Psoas muscle (tissue), 8 donors: ENCODE data around the gene C1orf198. TPM values are rescaled to one million over a fixed set of nuclear protein-coding genes. Genes with fewer than 3 reads are reported as not detected.

Experiments used
- ATAC-seq, 4 donors: fragments of 200-7000 bp; cut with Tn5 transposase; one replicate each; pipeline ENCODE4 v1.9.1; 2020; ENCODE audit warnings: moderate library complexity in 3 of 4, mild to moderate bottlenecking in 2 of 4
- DNase-seq, 2 donors: peaks; one replicate each; pipeline ENCODE4 v3.0.0-alpha.2; 2020
- H3K27ac ChIP-seq: fragments of 200-600 bp; one replicate; pipeline ENCODE4 v1.8.0; 2022
- H3K27me3 ChIP-seq, 3 donors: fragments of 200-600 bp in 1 of 3; one replicate each; pipeline versions ENCODE4 v1.6.1 to v1.8.0; 2013 to 2022; ENCODE audit warnings: low read length in 2 of 3, mild to moderate bottlenecking in 2 of 3, moderate library complexity in 1 of 3; ENCODE audit not compliant: insufficient read depth in 3 of 3
- H3K36me3 ChIP-seq, 2 donors: fragments of 200-600 bp in 1 of 2; one replicate each; pipeline versions ENCODE4 v1.6.1 to v1.8.0; 2013 to 2022; ENCODE audit warnings: low read depth in 1 of 2, mild to moderate bottlenecking in 1 of 2, moderate library complexity in 1 of 2; ENCODE audit not compliant: insufficient read depth in 1 of 2
- H3K4me1 ChIP-seq: fragments of 200-600 bp; one replicate; pipeline ENCODE4 v1.8.0; 2022
- H3K4me3 ChIP-seq: fragments of 200-600 bp; one replicate; pipeline ENCODE4 v1.8.0; 2022; ENCODE audit warnings: mild to moderate bottlenecking
- H3K9me3 ChIP-seq: fragments of 200-600 bp; one replicate; pipeline ENCODE4 v1.8.0; 2022
- CTCF ChIP-seq: fragments of 200-600 bp; IDR thresholded peaks from one replicate; pipeline ENCODE4 v1.8.0; 2022; ENCODE audit warnings: antibody characterized with exemption
- WGBS, 3 donors: extraction: QIAGEN DNeasy Blood & Tissue Kit; methylation state at CpG; one replicate each; pipeline versions ENCODE4 v1.1.6 to v1.1.7; 2013; 5-methylcytosine and 5-hydroxymethylcytosine counted together
- intact Hi-C, 2 donors: fragments of 100-400 bp; cut with DNase I; formaldehyde crosslinking; loops; one replicate each; pipeline versions ENCODE4 v1.11.0 to v1.14.2; 2022
- polyA plus RNA-seq, 3 donors: library from polyadenylated mRNA; stranded (reverse); fragments of 200-250 nt; gene quantifications; one replicate each; pipeline ENCODE4 v1.2.3, GENCODE V29; 2013
- total RNA-seq, 4 donors: library from RNA; stranded (reverse); fragmentation: NEBNext Ultra II Directional in 2 of 4; extraction: Animal tissue kit (Norgen Biotek cat#: 25700) in 2 of 4; gene quantifications; one replicate each; pipeline versions ENCODE4 v1.2.1 to v1.2.4, GENCODE V29; 2021 to 2023
- donor health status: healthy with polysubstance abuse.
- donor health status: DM: no; HTN: no; CAD: no; lungs with moderate emphysema.
- donor health status: Bipolar disorder and iron deficiency.
- donor health status: healthy.
- donor health status: DM: yes; HTN: yes; CAD: no.
- donor health status: DM: no; HTN: no; CAD: no.
- donor health status: DM: no; HTN: no; CAD: no.
- donor health status: DM: yes; HTN: yes; CAD: no.

The C1orf198 gene
- total and polyA plus RNA-seq, 7 donors, result 32.0 to 122 (median 81.8) TPM

GRCh38 chr1:230827081-230827681, 41.1 kb downstream of the C1orf198 start:
- WGBS, 3 donors, result 35 to 54% (median 54%) methylated on average over 7 of the region's 7 CpGs
- Histone ChIP-seq H3K27ac (peak overlapping the region; percentile 89), H3K4me1 (peaks cover 55% of the 10 kb centered on the region)

GRCh38 chr1:230826166-230826875, 42.0 kb downstream of the C1orf198 start:
- Histone ChIP-seq H3K4me3 (peak overlapping the region; percentile 39), H3K9me3 (no peaks in the 10 kb centered on the region), H3K4me1 (peaks cover 56% of the 10 kb centered on the region), H3K27ac (peak overlapping the region; percentile 89), H3K36me3 (no peaks in the 10 kb centered on the region), H3K27me3 (no peaks in the 10 kb centered on the region)
- ATAC-seq (peak in 1 of 4 donors; percentile 14), DNase-seq (no peak)
- intact Hi-C loops, result no loop called here
- no peak for TF ChIP-seq CTCF
- WGBS, 3 donors, result 44 to 52% (median 45%) methylated on average over 9 of the region's 9 CpGs

More at GRCh38 chr1:230827081-230827681, 41.1 kb downstream of the C1orf198 start:
- intact Hi-C loops, result no loop called here
- ATAC-seq, result no peak
- no peak for TF ChIP-seq CTCF
- DNase-seq, result no peak
- Histone ChIP-seq H3K9me3 (no peaks in the 10 kb centered on the region), H3K4me3 (no peak overlapping the region), H3K27me3 (no peaks in the 10 kb centered on the region), H3K36me3 (no peaks in the 10 kb centered on the region)

GRCh38 chr1:230825761-230826160, 42.6 kb downstream of the C1orf198 start:
- DNase-seq (no peak), ATAC-seq (peak; percentile 6 to 20 (median 16))
- WGBS, 3 donors, result 36 to 57% (median 37%) methylated on average over 3 of the region's 3 CpGs
- no peaks in the 10 kb centered on the region for H3K9me3 ChIP-seq
- no peaks in the 10 kb centered on the region for H3K36me3 ChIP-seq
- H3K4me3 ChIP-seq, result peak overlapping the region; percentile 39
- intact Hi-C loops, result no loop called here
- no peaks in the 10 kb centered on the region for H3K27me3 ChIP-seq
- peak overlapping the region; percentile 89 for H3K27ac ChIP-seq
- no peak for TF ChIP-seq CTCF
- peaks cover 56% of the 10 kb centered on the region for H3K4me1 ChIP-seq

GRCh38 chr1:230824919-230825721, 43.2 kb downstream of the C1orf198 start:
- Histone ChIP-seq H3K4me1 (peaks cover 56% of the 10 kb centered on the region), H3K27ac (peak overlapping the region; percentile 89), H3K27me3 (no peaks in the 10 kb centered on the region), H3K4me3 (peak overlapping the region; percentile 39), H3K36me3 (no peaks in the 10 kb centered on the region), H3K9me3 (no peaks in the 10 kb centered on the region)
- 25 to 37% (median 28%) methylated on average over 11 of the region's 11 CpGs for WGBS, 3 donors
- TF ChIP-seq CTCF, result no peak
- peak; percentile 79 to 87 (median 83) for ATAC-seq
- no peak for DNase-seq
- intact Hi-C loops, result loop anchor here in 1 of 2 donors (5.0 kb wide), 1 partner anchor 37 kb away; no protein-coding TSS in a partner anchor
